Measurements from ENCODE around the gene MN1.

MN1 gene

DNA sequence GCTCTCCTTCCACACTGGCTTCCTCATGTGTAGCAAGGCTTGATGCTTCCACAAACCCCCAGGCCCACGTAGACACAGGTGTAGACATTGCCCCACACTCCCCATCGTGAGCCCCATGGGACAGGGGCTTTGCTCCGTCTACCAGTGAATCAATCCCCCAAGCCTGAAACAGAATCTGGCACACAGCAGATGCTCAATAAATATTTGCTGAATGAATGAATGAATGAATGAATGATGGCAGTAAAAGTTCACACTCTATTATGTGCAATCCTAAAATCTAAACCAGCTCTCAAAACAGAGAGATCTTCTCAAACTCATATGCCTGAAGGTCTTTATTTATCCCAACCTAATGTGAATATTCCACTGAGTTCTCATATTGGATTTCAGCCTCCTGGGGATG, 69.9 kb downstream of the MN1 start:
- DNase-seq: no peak

DNA sequence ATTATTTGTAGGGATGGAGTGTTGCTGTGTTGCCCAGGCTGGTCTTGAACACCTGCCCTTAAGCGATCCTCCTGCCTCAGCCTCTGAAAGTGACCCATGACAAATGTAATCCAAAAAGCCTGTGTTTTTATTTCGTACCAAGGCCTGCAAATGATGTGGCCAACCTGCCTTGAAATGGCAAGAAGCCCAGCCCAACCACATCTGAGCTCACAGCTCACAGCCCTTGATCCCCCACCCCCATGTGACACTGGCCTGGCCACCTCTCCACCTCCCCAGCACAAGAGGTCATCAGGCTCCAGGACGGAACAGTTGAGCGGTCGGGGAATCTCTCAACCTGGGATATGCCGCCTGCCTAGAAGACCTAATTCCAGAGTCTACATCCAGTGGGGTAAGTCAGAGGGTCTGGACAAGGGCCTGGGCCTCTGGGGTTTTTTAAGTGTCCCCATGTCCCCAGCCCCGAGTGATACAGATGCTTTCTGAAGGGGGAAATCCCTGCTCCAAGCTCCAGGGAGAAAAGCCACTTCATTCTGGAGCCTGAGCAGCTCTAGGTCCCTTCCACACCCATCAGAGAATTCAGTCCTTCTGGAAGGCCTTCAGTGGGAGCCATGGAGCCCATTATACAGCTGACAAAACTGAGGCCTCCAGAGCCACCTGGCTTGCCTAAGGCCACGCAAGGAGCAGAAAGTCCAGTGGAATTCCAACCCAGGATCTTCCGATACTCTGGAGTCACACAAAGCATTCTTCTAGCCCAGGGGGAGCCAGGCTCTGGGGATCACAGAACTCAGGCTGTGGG, 70.7 kb downstream of the MN1 start:
- no peak for DNase-seq

GRCh38 chr22:27729246-27729645, 72.3 kb downstream of the MN1 start:
- no peak for DNase-seq

DNA sequence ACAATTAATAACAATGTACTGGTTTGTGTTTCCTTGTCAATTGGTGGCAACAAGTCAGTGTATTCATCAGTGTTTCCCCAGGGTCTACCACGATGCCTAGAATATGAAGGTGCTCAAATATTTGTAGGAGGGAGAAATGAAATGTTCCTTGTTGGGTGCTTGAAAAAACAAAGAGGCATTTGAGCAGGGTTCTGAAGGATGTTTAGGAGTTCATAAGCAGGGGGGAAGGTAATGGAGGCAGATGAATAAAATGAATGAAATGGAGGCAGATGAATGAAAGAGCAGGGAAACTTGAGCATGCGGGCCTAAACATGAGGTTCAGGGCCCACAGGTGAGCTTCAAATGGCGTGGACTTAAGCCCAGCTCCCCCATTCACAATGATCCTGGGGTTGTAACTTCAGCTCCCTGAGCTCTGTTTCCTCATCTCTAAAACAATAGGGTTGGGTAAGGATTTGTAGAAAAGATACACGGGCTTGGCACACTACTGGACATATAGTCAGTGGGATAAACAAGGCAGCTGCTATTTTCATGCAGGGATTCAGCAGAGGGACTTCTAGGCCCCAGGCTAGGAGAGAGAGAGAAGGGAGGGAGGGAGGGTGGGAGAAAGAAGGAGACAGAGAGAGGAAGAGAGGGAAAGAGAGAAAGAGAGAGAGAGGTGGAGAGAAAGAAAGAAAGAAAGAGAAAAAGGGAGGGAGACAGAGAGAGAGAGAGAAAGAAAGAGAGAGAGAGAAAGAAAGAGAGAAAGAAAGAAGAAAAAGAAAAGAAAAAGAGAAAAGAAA, 73.7 kb downstream of the MN1 start:
- no peak for DNase-seq

- no peak for DNase-seq
Observed at GRCh38 chr22:27726686-27727449, 74.7 kb downstream of the MN1 start.

DNA sequence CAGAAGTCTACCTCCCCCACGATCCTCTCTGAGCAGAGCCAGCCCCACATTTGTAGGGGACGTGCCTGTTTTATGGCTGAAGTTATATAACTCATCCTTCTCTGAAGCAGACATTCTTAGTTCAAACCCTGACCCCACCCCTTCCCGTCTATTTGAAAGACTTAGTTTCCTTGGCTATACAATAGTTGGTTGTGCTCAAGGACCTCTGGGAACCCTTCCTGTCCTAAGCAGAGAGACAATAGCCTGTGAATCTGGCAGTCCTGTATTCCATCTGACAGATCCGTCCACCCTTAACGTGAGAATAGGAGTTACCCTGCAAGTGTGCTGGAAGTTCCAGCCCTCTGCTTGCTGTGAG, 75.2 kb downstream of the MN1 start:
- no peak for DNase-seq

DNA sequence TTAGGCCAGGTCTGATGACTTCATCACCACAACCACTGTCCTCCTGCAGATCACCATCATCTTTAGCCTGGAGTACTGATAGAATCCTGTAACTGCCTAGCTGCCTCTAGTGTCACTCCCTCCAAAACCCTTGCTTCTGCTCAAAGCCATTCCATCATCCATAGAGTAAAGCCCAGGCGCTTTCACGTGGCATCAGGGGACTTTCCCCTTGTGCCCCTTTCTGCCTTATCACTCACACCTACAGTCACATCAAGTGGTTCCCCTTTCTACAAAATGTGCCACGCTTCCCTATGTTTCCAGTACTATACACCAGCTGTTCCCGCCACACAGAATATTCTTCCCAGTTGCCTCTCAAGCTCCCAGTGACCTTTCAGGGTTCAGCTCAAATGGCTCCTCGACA, 75.9 kb downstream of the MN1 start:
- no peak for DNase-seq

DNA sequence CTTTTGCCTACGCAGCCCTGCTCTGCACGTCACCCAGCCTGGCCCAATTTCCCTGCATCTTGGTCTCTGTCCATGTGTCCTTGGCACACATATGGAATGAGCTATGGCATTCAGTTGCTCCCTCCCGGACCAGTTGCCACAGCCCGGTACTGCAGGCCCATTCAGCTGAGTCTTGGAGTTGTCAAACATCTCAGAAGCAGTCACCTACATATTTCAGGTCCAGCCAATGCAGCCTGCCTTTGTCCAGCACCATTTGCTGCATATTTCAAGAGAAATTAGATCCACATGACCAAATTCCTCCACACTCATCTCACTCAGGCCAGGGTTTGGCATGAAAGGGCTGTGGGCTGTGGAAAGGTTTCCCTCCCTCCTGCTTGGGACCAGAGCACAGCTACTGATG, 76.8 kb downstream of the MN1 start:
- no peak for DNase-seq

GRCh38 chr22:27724157-27724556, 77.4 kb downstream of the MN1 start:
- no peak for DNase-seq

- no peak for DNase-seq
Observed at GRCh38 chr22:27723708-27724107, 77.8 kb downstream of the MN1 start.

DNA sequence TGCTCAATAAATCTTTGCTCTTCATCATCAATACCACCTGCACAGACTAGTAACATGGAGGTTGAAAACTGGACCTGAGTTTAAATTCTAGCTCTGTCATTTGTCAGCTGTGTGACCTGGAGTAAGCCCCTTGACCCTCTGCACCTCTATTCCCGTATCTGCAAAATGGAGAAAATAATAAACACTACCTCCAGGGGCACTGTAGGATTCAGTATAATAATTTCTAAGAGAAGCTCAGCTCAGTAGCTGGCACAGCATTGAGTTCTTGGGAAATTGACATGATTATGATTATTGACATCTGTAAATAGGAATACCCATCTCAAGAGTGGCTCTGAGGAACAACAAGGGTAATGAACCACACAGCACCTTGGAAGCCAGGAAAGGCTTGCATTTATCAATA, 78.4 kb downstream of the MN1 start:
- DNase-seq: no peak

GRCh38 chr22:27720860-27721259, 80.7 kb downstream of the MN1 start:
- no peak for DNase-seq

- no peak for DNase-seq
Observed at GRCh38 chr22:27719535-27720227, 81.9 kb downstream of the MN1 start.

GRCh38 chr22:27719036-27719347, 82.6 kb downstream of the MN1 start:
- DNase-seq: no peak

GRCh38 chr22:27718186-27719035, 83.1 kb downstream of the MN1 start:
- no peak for DNase-seq

GRCh38 chr22:27717094-27717493, 84.5 kb downstream of the MN1 start:
- DNase-seq: no peak

DNA sequence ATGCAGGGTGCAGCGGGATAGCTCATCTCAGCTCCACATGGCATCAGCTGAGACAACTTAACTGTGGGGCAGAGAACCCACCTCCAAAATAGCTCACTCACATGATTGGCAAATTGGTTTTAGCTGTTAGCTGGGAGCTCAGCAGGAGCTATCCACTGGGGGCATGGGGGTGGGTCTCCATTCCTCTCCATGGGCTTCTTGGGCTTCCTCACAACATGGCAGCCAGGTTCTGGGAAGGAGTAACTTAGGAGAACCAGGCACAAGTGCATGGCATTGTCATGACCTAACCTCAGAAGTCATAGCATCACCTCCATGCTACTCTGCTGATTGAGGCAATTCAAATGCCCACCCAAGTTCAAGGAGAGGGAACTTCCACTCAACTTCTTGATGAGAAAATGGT, 85.5 kb downstream of the MN1 start:
- DNase-seq: no peak

- peak; percentile 12 for DNase-seq
Observed at GRCh38 chr22:27715106-27715505, 86.5 kb downstream of the MN1 start.

GRCh38 chr22:27714068-27714467, 87.5 kb downstream of the MN1 start:
- DNase-seq: no peak

- DNase-seq: no peak
Observed at GRCh38 chr22:27713461-27713860, 88.1 kb downstream of the MN1 start.

DNA sequence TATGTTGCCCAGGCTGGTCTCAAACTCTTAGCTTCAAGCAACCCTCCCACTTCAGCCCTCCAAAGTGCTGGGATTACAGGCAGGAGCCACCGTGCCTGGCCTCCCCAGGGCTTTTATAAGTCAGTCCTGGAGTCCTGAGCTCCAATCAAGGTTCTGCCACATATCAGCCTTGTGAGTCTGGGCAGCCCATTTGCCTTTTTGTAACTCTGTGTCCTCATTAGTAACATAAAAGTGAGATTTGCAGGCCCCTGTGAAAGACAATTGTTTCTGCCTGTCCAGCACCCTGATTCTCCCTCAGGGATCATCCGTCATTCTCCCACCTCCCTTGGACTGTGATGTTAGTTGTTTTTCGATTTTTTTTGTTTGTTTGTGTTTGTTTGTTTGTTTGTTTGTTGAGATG, 89.8 kb downstream of the MN1 start:
- DNase-seq: no peak

DNA sequence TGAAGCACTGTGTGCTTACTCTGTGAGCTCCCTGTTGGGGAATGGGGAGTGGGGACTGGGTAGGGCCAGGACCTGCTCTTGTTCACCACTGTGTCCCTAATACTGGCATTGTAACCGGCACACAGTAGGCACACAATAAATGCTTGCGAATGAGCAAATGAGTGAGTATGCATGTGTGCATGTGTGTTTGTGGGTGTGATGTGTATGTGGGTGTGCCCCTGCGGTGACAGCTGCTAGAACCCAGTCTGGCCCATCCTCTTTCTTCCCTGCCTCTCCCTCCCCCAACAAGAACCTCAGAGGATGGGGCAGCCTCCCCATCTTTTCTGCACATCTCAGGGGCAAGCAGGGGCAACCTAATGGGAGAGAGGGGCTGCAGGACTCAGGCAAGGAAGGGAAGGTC, 90.5 kb downstream of the MN1 start:
- no peak for DNase-seq

Data from NCI-H1092 (cell line).